GM12892 (cell line): ENCODE data around the gene SWAP70.

ENCODE experiments used
- POLR2A ChIP-seq: IDR thresholded peaks from 2 replicates; pipeline ENCODE4 v1.6.1; 2011; ENCODE audit warnings: low read depth, low read length, control low read depth
- POLR2AphosphoS5 ChIP-seq: IDR thresholded peaks from 2 replicates; pipeline ENCODE4 v1.6.1; 2011; ENCODE audit warnings: low read depth, low read length, control low read depth

- TF ChIP-seq POLR2A, result no peak
- no peak for TF ChIP-seq POLR2AphosphoS5
These were observed 124.2 kb downstream of the SWAP70 start for GRCh38 chr11:9787981-9788521.
